NCI-H2081 treated with DMSO at 0.1 percent for 48 hours (cell line): ENCODE measurements around the gene BMPR2.
"Not testable (repeated sequence)": the region's sequence is repeated elsewhere in the genome, so short reads cannot be mapped to it uniquely, and the experiment has no call there.

Experiments
- DNase-seq: peaks from one replicate; lab custom pipeline; 2025; lab: John Stamatoyannopoulos, UW

The BMPR2 gene

GRCh38 chr2:202535290-202535689, 159.2 kb downstream of the BMPR2 start:
- DNase-seq, result not testable (repeated sequence)

DNA sequence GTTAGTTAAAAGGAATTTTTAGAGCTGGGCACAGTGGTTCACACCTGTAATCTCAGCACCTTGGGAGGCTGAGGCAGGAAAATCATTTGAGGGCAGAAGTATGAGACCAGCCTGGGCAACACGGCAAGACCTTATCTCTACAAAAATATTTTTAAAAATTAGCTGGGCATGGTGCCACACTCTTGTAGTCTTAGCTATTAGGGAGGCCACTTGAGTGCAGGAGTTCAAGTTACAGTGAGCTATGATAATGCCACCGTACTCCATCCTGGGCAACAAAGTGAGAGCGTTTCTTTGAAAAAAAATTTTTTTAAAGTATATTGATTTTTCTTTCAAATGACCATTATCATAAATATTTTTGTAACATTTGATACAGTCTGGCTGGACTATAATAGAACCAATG, 165.0 kb downstream of the BMPR2 start:
- DNase-seq, result no peak

- DNase-seq, result no peak
Observed at GRCh38 chr2:202542142-202542541, 166.0 kb downstream of the BMPR2 start.

DNA sequence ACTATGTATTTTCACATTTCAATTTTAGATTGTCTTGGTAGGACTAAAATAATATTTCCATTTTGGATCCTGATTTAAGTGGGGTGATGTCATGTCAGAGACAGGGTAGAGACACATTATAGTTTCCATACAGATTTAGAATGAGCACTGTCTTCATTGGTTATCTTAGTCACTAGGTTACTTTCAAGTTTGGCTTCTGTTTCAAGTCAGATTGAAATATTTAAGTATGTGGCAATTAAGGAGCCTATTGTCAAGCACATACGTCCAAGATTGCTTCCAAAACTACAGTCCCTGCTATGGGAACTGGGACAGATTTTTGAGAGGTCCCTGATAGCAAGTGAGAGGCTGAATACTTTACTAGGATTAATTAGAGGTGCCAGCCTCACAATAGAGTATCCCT, 169.4 kb downstream of the BMPR2 start:
- no peak for DNase-seq

GRCh38 chr2:202545931-202546330, 169.8 kb downstream of the BMPR2 start:
- DNase-seq, result no peak

- not testable (repeated sequence) for DNase-seq
Observed at GRCh38 chr2:202546499-202547141, 170.5 kb downstream of the BMPR2 start.

GRCh38 chr2:202548240-202548639, 172.1 kb downstream of the BMPR2 start:
- no peak for DNase-seq

GRCh38 chr2:202551000-202551399, 174.9 kb downstream of the BMPR2 start:
- not testable (repeated sequence) for DNase-seq

GRCh38 chr2:202555356-202555755, 179.2 kb downstream of the BMPR2 start:
- no peak for DNase-seq

DNA sequence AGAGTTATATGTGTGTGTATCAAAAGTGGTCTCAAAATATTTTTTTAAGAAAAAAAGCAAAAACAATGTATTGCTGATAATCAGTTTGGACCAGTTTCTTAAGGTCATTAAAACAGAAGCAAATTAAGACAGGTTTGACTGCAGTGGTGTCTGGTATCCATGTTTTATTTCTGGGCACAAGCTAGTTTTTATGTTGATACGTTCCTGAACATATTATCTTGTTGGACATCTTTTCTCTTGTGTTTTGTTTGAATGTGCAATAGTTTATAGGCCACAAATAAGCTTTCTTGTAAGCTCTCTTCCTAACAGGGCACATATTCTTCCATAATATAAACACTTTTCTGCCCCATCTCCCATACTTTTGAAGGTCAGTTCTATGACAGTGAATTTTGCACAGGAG, 184.1 kb downstream of the BMPR2 start:
- no peak for DNase-seq

- DNase-seq, result no peak
Observed at GRCh38 chr2:202564226-202564625, 188.1 kb downstream of the BMPR2 start.

DNA sequence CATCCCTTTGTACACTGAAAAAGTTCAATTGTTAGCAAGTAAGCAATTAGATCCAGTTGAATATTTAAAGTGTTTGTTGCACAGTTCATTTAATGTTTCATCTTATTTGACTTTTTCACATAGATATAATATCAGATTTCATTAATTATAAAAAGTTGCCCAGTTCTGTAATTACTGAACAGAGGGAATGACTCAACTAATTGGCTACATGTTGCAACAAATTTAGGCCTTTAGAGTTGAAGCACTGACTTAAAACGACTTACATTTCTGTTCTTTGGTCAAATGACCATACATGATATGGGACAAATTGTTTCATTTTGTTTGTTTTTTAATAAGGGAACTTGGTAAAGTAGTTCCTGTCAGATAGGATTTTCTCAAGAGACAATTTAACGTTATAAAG, 190.2 kb downstream of the BMPR2 start:
- DNase-seq, result no peak

GRCh38 chr2:202574541-202574940, 198.4 kb downstream of the BMPR2 start:
- DNase-seq, result no peak

DNA sequence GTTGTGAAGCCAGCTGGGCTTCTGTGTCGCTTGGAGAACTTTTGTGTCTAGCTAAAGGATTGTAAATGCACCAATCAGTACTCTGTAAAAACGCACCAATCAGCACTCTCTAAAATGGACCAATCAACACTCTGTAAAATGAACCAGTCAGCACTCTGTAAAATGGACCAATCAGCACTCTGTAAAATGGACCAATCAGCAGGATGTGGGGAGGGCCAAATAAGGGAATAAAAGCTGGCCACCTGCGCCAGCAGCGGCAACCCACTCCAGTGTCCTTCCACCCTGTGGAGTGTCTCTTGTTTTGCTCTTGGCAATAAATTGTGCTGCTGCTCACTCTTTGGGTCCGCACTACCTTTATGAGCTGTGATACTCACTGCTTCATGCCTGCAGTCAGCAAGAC, 199.1 kb downstream of the BMPR2 start:
- not testable (repeated sequence) for DNase-seq

DNA sequence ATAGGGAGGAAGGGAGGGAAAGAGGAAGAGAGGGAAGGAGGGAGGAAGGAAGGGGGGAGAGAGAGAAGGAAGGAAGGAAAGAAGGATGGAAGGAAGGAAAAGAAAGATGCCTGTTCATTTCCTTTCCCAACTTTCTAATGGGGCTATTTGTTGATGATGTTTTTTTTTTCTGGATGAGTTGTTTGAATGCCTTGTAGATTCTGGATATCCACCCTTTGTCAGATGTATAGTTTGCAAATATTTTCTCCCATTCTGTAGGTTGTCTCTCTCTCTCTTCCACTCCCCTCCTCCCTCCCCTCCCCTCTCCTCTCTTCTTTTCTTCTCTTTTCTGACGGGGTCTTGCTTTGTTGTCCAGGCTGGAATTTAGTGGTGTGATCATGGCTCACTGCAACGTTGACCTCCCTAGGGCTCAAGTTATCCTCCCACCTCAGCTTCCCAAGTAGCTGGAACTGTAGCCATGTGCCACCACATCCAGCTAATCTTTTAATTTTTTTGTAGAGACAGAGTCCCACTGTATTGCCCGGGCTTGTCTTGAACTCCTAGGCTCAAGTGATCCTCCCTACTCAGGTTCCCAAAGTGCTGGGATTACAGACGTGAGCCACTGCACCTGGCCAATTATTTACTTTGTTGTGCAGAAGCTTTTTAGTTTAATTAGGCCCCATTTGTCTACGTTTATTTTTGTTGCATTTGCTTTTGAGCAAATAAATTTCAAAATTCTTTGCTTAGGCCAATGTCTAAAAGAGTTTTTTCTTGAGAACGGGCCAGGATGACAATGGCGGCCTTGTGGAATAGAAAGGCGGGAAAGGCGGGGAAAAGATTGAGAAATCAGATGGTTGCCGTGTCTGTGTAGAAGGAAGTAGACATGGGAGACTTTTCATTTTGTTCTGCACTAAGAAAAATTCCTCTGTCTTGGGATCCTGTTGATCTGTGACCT, 201.4 kb downstream of the BMPR2 start:
- no peak for DNase-seq

- DNase-seq, result not testable (repeated sequence)
Observed at GRCh38 chr2:202582846-202583245, 206.7 kb downstream of the BMPR2 start.

- DNase-seq, result no peak
Observed at GRCh38 chr2:202583709-202584219, 207.6 kb downstream of the BMPR2 start.

- peak; percentile 65 for DNase-seq
Observed at GRCh38 chr2:202588647-202589581, 212.8 kb downstream of the BMPR2 start.

- no peak for DNase-seq
Observed at GRCh38 chr2:202589582-202589949, 213.4 kb downstream of the BMPR2 start.

- no peak for DNase-seq
Observed at GRCh38 chr2:202592566-202592965, 216.4 kb downstream of the BMPR2 start.

- DNase-seq, result no peak
Observed at GRCh38 chr2:202599105-202599504, 223.0 kb downstream of the BMPR2 start.

DNA sequence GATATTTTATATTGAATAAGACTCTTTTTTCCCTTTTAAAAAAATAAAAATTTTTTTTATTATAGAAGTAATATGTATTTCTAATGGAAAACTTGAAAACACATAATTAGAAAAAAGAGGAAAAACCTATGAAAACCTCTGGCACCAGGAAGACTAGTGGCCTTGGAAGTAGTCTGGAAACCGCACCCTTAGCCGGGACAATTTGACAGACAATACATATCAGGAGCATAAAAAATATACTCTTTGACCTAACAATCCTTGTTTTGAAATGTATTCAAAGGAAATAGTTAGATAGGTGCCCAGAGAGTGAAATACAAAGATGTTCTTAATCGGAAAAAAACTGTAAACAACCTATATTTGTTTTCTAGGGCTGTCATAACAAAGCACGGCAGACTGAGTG, 223.8 kb downstream of the BMPR2 start:
- DNase-seq, result no peak
